IMR-90 (cell line): ENCODE data around the gene OSTM1. TPM values are rescaled to one million over a fixed set of nuclear protein-coding genes. Genes with fewer than 3 reads are reported as not detected.

ENCODE experiments used
- ATAC-seq: fragments of 200-7000 bp; cut with Tn5 transposase; 2 replicates; pipeline ENCODE4 v1.9.1; 2020; ENCODE audit warnings: low read depth, mild to moderate bottlenecking, moderate library complexity
- BruUV-seq: library from RNA; stranded (reverse); fragments of 400-500 nt; replicated peaks from 2 replicates; lab custom pipeline; 2021; lab: Mats Ljungman, UMichigan
- CTCF ChIA-PET: fragments of 300-600 bp; formaldehyde crosslinking; extraction: SDS; loops from one replicate; lab custom pipeline; 2021; ENCODE audit warnings: antibody characterized with exemption; lab: Yijun Ruan, JAX
- POLR2A ChIA-PET: fragments of 300-600 bp; sonication (Branson Sonifier 250); formaldehyde crosslinking; loops from one replicate; lab custom pipeline; 2022; ENCODE audit warnings: antibody characterized with exemption; ENCODE audit not compliant: unreplicated experiment; lab: Charles Lee
- DNase-seq: peaks from one replicate; pipeline ENCODE4 v3.0.0; 2013
- H2AFZ ChIP-seq: replicated peaks from 2 replicates; pipeline ENCODE3; 2013; ENCODE audit warnings: low read length, mild to moderate bottlenecking; ENCODE audit not compliant: poor library complexity
- H2AK5ac ChIP-seq: 2 replicates; pipeline ENCODE4 v1.6.1; 2013; ENCODE audit warnings: low read depth, low read length, inconsistent platforms
- H2AK9ac ChIP-seq: replicated peaks from 2 replicates; pipeline ENCODE3; 2013; ENCODE audit warnings: mild to moderate bottlenecking, low read depth, low read length, moderate library complexity; ENCODE audit not compliant: poor library complexity
- H2BK120ac ChIP-seq: 2 replicates; pipeline ENCODE4 v1.6.1; 2013; ENCODE audit warnings: low read depth, low read length, inconsistent platforms
- H2BK15ac ChIP-seq: 3 replicates; pipeline ENCODE4 v1.6.1; 2013; ENCODE audit warnings: low read depth, low read length, inconsistent platforms
- H2BK20ac ChIP-seq: 2 replicates; pipeline ENCODE4 v1.6.1; 2013; ENCODE audit warnings: low read depth, mild to moderate bottlenecking, inconsistent platforms, low read length, moderate library complexity
- H2BK5ac ChIP-seq: 2 replicates; pipeline ENCODE4 v1.6.1; 2013; ENCODE audit warnings: mild to moderate bottlenecking, low read depth, low read length, inconsistent platforms; ENCODE audit not compliant: poor library complexity, severe bottlenecking
- H3K14ac ChIP-seq: replicated peaks from 2 replicates; pipeline ENCODE4 v1.6.1; 2013; ENCODE audit warnings: low read depth, low read length, inconsistent platforms
- H3K18ac ChIP-seq: 2 replicates; pipeline ENCODE4 v1.6.1; 2013; ENCODE audit warnings: low read depth, low read length, control low read depth
- H3K23ac ChIP-seq: 2 replicates; pipeline ENCODE4 v1.6.1; 2013; ENCODE audit warnings: low read depth, low read length, inconsistent platforms
- H3K27ac ChIP-seq: 2 replicates; pipeline ENCODE4 v1.5.1; 2013; ENCODE audit warnings: mild to moderate bottlenecking, control low read depth, low read length; ENCODE audit not compliant: insufficient read depth
- H3K27me3 ChIP-seq: 2 replicates; pipeline ENCODE4 v1.6.1; 2013; ENCODE audit warnings: low read length; ENCODE audit not compliant: control insufficient read depth, insufficient read depth
- H3K36me3 ChIP-seq: 2 replicates; pipeline ENCODE4 v1.6.1; 2013; ENCODE audit warnings: low read length, mixed read lengths; ENCODE audit not compliant: control insufficient read depth, insufficient read depth
- H3K4ac ChIP-seq: 2 replicates; pipeline ENCODE4 v1.6.1; 2013; ENCODE audit warnings: low read depth, low read length, inconsistent platforms
- H3K4me1 ChIP-seq: 2 replicates; pipeline ENCODE4 v1.6.1; 2013; ENCODE audit warnings: low read length, mixed read lengths; ENCODE audit not compliant: control insufficient read depth, insufficient read depth
- H3K4me2 ChIP-seq: 2 replicates; pipeline ENCODE4 v1.6.1; 2013; ENCODE audit warnings: low read depth, mild to moderate bottlenecking, control low read depth, low read length, moderate library complexity
- H3K4me3 ChIP-seq: 2 replicates; pipeline ENCODE4 v1.5.1; 2013; ENCODE audit warnings: low read depth, mild to moderate bottlenecking, control low read depth, low read length, moderate library complexity; ENCODE audit not compliant: insufficient read depth
- H3K56ac ChIP-seq: 2 replicates; pipeline ENCODE4 v1.6.1; 2013; ENCODE audit warnings: low read length, inconsistent platforms; ENCODE audit not compliant: insufficient read depth; ENCODE audit errors: extremely low read depth
- H3K79me1 ChIP-seq, 2 experiments: 2 replicates each; pipeline ENCODE4 v1.6.1; 2013; ENCODE audit warnings: low read length in 2 of 2, inconsistent platforms in 1 of 2, low read depth in 1 of 2
- H3K9ac ChIP-seq: 2 replicates; pipeline ENCODE4 v1.6.1; 2013; ENCODE audit warnings: low read depth, low read length, control low read depth
- H3K9me1 ChIP-seq: 2 replicates; pipeline ENCODE4 v1.6.1; 2013; ENCODE audit warnings: low read length, inconsistent platforms; ENCODE audit not compliant: insufficient read depth
- H3K9me3 ChIP-seq: 2 replicates; pipeline ENCODE4 v1.6.1; 2013; ENCODE audit warnings: low read length; ENCODE audit not compliant: control insufficient read depth, insufficient read depth
- H4K20me1 ChIP-seq: 2 replicates; pipeline ENCODE4 v1.6.1; 2013; ENCODE audit warnings: low read length, inconsistent platforms; ENCODE audit not compliant: insufficient read depth
- H4K5ac ChIP-seq: 2 replicates; pipeline ENCODE4 v1.6.1; 2013; ENCODE audit warnings: mild to moderate bottlenecking, low read depth, low read length, control low read depth
- H4K8ac ChIP-seq, 2 experiments: 2 replicates each; pipeline ENCODE4 v1.6.1; 2013; ENCODE audit warnings: low read depth in 2 of 2, low read length in 2 of 2, control low read depth in 1 of 2, inconsistent platforms in 1 of 2
- H4K91ac ChIP-seq: 2 replicates; pipeline ENCODE4 v1.6.1; 2013; ENCODE audit warnings: low read depth, low read length, inconsistent platforms; ENCODE audit not compliant: insufficient read depth
- BHLHE40 ChIP-seq: fragments of 150-350 bp; IDR thresholded peaks from 2 replicates; pipeline ENCODE4 v1.6.1; 2016; ENCODE audit warnings: mild to moderate bottlenecking, low read depth, low read length
- CEBPB ChIP-seq: IDR thresholded peaks from 2 replicates; pipeline ENCODE4 v1.6.1; 2012; ENCODE audit warnings: low read depth, low read length, improper control_type of control experiment
- CHD1 ChIP-seq: IDR thresholded peaks from 2 replicates; pipeline ENCODE4 v1.6.1; 2012; ENCODE audit warnings: low read depth, low read length, improper control_type of control experiment
- CTCF ChIP-seq: conservative IDR thresholded peaks from 2 replicates; pipeline ENCODE4 v1.5.1; 2012; ENCODE audit warnings: mild to moderate bottlenecking, low read depth, low read length, improper control_type of control experiment
- ELK1 ChIP-seq: fragments of 150-350 bp; IDR thresholded peaks from 2 replicates; pipeline ENCODE4 v1.6.1; 2016; ENCODE audit warnings: low read depth, mild to moderate bottlenecking, low read length, moderate library complexity, borderline replicate concordance
- FOS ChIP-seq: fragments of 150-350 bp; IDR thresholded peaks from 2 replicates; pipeline ENCODE4 v1.6.1; 2016; ENCODE audit warnings: low read depth, low read length
- MAFK ChIP-seq: IDR thresholded peaks from 2 replicates; pipeline ENCODE4 v1.6.1; 2012; ENCODE audit warnings: low read depth, low read length, improper control_type of control experiment
- MAZ ChIP-seq: IDR thresholded peaks from 2 replicates; pipeline ENCODE4 v1.6.1; 2012; ENCODE audit warnings: low read depth, mild to moderate bottlenecking, low read length, improper control_type of control experiment, moderate library complexity, borderline replicate concordance
- MXI1 ChIP-seq: IDR thresholded peaks from 2 replicates; pipeline ENCODE4 v1.6.1; 2012; ENCODE audit warnings: low read depth, mild to moderate bottlenecking, low read length, moderate library complexity, borderline replicate concordance
- NFE2L2 ChIP-seq: fragments of 150-350 bp; IDR thresholded peaks from 2 replicates; pipeline ENCODE4 v1.6.1; 2016; ENCODE audit warnings: low read depth, mild to moderate bottlenecking, low read length
- POLR2A ChIP-seq: IDR thresholded peaks from 2 replicates; pipeline ENCODE4 v1.6.1; 2012; ENCODE audit warnings: mild to moderate bottlenecking, low read depth, low read length
- RAD21 ChIP-seq: IDR thresholded peaks from 2 replicates; pipeline ENCODE4 v1.6.1; 2012; ENCODE audit warnings: low read length, improper control_type of control experiment
- RCOR1 ChIP-seq: IDR thresholded peaks from 2 replicates; pipeline ENCODE4 v1.6.1; 2012; ENCODE audit warnings: mild to moderate bottlenecking, low read length, improper control_type of control experiment; ENCODE audit not compliant: insufficient replicate concordance
- RFX5 ChIP-seq: IDR thresholded peaks from 2 replicates; pipeline ENCODE4 v1.8.0; 2012; ENCODE audit warnings: low read depth, mild to moderate bottlenecking, low read length, moderate library complexity
- SMC3 ChIP-seq: fragments of 150-350 bp; IDR thresholded peaks from 2 replicates; pipeline ENCODE4 v1.6.1; 2016; ENCODE audit warnings: low read depth, mild to moderate bottlenecking, antibody characterized with exemption, low read length, moderate library complexity
- USF2 ChIP-seq: fragments of 150-350 bp; IDR thresholded peaks from 2 replicates; pipeline ENCODE4 v1.6.1; 2017; ENCODE audit warnings: mild to moderate bottlenecking, antibody characterized with exemption, low read length, low read depth
- WGBS, 2 experiments: methylation state at CpG; one replicate each; pipeline versions ENCODE4 v1.1.5 to v1.1.7; 2013; ENCODE audit warnings: missing lambda C conversion rate in 2 of 2; ENCODE audit not compliant: insufficient read length in 1 of 2; ENCODE audit errors: extremely low coverage in 2 of 2; 5-methylcytosine and 5-hydroxymethylcytosine counted together
- dilution Hi-C: fragments of 300-500 bp; cut with HindIII; formaldehyde crosslinking; loops from one replicate; pipeline ENCODE4 v1.14.3; 2018; ENCODE audit warnings: low sequenced_read_pairs; ENCODE audit not compliant: unreplicated experiment
- in situ Hi-C: fragments of 300-500 bp; cut with MboI; formaldehyde crosslinking; loops from 3 replicates; pipeline ENCODE4 v1.14.3; 2019; ENCODE audit warnings: low sequenced_read_pairs, inconsistent platforms, mixed read lengths
- intact Hi-C: fragments of 100-400 bp; cut with micrococcal nuclease; formaldehyde crosslinking; loops from 2 replicates; pipeline ENCODE4 v1.10.0; 2022
- polyA plus RNA-seq, 3 experiments: library from polyadenylated mRNA; depleted of rRNA; stranded (reverse); fragments of >200 nt; gene quantifications; 2 replicates each; pipeline ENCODE4 v1.2.3, GENCODE V29; 2012; ENCODE audit warnings: low replicate concordance in 1 of 3
- total RNA-seq: library from RNA; depleted of rRNA; stranded (reverse); fragments of >200 nt; gene quantifications from 2 replicates; pipeline ENCODE4 v1.2.3, GENCODE V29; 2012

OSTM1 gene
- total and polyA plus RNA-seq, 2 of the 4 experiments (the other 2 are of a cell fraction) = 8.0 to 24.7 TPM

- Histone ChIP-seq H3K9me1 (no peaks in the 10 kb centered on the region), H3K14ac (no peak overlapping the region), H3K79me1 (no peaks in the 10 kb centered on the region), H2AK5ac (no peak overlapping the region), H2BK5ac (no peak overlapping the region), H2BK20ac (no peak overlapping the region), H2AFZ (no peak overlapping the region), H3K9me3 (peaks cover 3% of the 10 kb centered on the region; the same call in 1 of the 2 replicates), H3K36me3 (no peaks in the 10 kb centered on the region), H3K4me2 (no peak overlapping the region), H3K4me1 (no peaks in the 10 kb centered on the region), H3K56ac (no peak overlapping the region), H2BK15ac (no peak overlapping the region), H3K4me3 (no peak overlapping the region), H4K91ac (no peak overlapping the region), H3K23ac (no peak overlapping the region), H3K27me3 (peaks cover 19% of the 10 kb centered on the region), H2BK120ac (no peak overlapping the region), H4K8ac (no peak overlapping the region), H3K4ac (no peak overlapping the region), H4K20me1 (no peaks in the 10 kb centered on the region), H3K27ac (no peak overlapping the region), H4K5ac (no peak overlapping the region), H3K18ac (no peak overlapping the region), H3K9ac (no peak overlapping the region), H2AK9ac (no peak overlapping the region)
- TF ChIP-seq USF2 (no peak), RCOR1 (no peak), CTCF (no peak), MXI1 (no peak), NFE2L2 (no peak), RAD21 (no peak), MAFK (no peak), CEBPB (no peak), CHD1 (no peak), ELK1 (no peak), RFX5 (no peak), FOS (no peak), POLR2A (no peak), MAZ (no peak), BHLHE40 (no peak), SMC3 (no peak)
- DNase-seq = no peak
- ChIA-PET CTCF (interaction anchor here (0.6 kb wide), 1 partner anchor 995 kb away, joined by 3 read pairs; no protein-coding TSS in a partner anchor), POLR2A (no interaction called here)
- dilution Hi-C loops (no loop called here), intact Hi-C loops (no loop called here), in situ Hi-C loops (no loop called here)
- no CpG with 5 or more reads among the region's 1 CpG for WGBS, 2 experiments
- no peak for ATAC-seq
- no TSS peak for BruUV-seq
These were observed 32.6 kb upstream of the OSTM1 start for GRCh38 chr6:108107102-108107501.
